Endothelial cell of umbilical vein (primary cell): ENCODE measurements around the gene CAMTA1. TPM values are rescaled to one million over a fixed set of nuclear protein-coding genes. Genes with fewer than 3 reads are reported as not detected.

ENCODE experiments used
- BruUV-seq: library from RNA; stranded (reverse); fragments of 400-500 nt; replicated peaks from 2 replicates; lab custom pipeline; 2021; lab: Mats Ljungman, UMichigan
- CTCF ChIA-PET: fragments of 300-600, 350-600 bp; sonication (Branson Sonifier 250); formaldehyde crosslinking; loops from one replicate; lab custom pipeline; 2021; ENCODE audit warnings: antibody characterized with exemption, inconsistent platforms; lab: Charles Lee
- POLR2A ChIA-PET: fragments of 300-600, 350-600 bp; sonication (Branson Sonifier 250); formaldehyde crosslinking; loops from one replicate; lab custom pipeline; 2021; ENCODE audit warnings: antibody characterized with exemption, inconsistent platforms; lab: Charles Lee
- DNase-seq: peaks from one replicate; pipeline ENCODE4 v3.0.0-alpha.2; 2011; ENCODE audit warnings: low read depth, low spot score
- FAIRE-seq: peaks from 2 replicates; lab custom pipeline; 2011; peaks lifted over from hg19 to GRCh38; lab: Jason Lieb, UNC
- H2AFZ ChIP-seq: 2 replicates; pipeline ENCODE4 v1.6.0; 2012; ENCODE audit warnings: low read depth, low read length, control low read depth, inconsistent platforms
- H3K27ac ChIP-seq: 2 replicates; pipeline ENCODE4 v1.5.1; 2011; ENCODE audit warnings: low read depth, mild to moderate bottlenecking, control low read depth, low read length, moderate library complexity; ENCODE audit not compliant: insufficient read depth
- H3K27me3 ChIP-seq, 2 experiments: 2 replicates each; pipeline versions ENCODE4 v1.6.0 to v1.6.1; 2011; ENCODE audit warnings: low read length in 2 of 2, mixed read lengths in 1 of 2; ENCODE audit not compliant: control insufficient read depth in 2 of 2, insufficient read depth in 2 of 2
- H3K36me3 ChIP-seq, 2 experiments: 2 replicates in 1 of 2; 3 replicates in 1 of 2; pipeline ENCODE4 v1.5.1; 2011; ENCODE audit warnings: low read length in 2 of 2, mild to moderate bottlenecking in 1 of 2, moderate library complexity in 1 of 2; ENCODE audit not compliant: control insufficient read depth in 2 of 2, insufficient read depth in 2 of 2; ENCODE audit errors: extremely low read depth in 1 of 2
- H3K4me1 ChIP-seq: 3 replicates; pipeline ENCODE4 v1.5.1; 2011; ENCODE audit warnings: mild to moderate bottlenecking, low read length; ENCODE audit not compliant: control insufficient read depth, insufficient read depth; ENCODE audit errors: extremely low read depth
- H3K4me2 ChIP-seq: 2 replicates; pipeline ENCODE4 v1.6.1; 2011; ENCODE audit warnings: low read length, control low read depth, mixed read lengths; ENCODE audit not compliant: insufficient read depth
- H3K4me3 ChIP-seq, 3 experiments: fragments of 200-600 bp in 1 of 3; sonication (generic), shearing (Covaris generic) in 1 of 3; replicated peaks in 1 of 3; 2 replicates each; pipeline ENCODE4 v1.5.1; 2011 to 2016; ENCODE audit warnings: control low read depth in 3 of 3, low read length in 3 of 3, mild to moderate bottlenecking in 2 of 3, inconsistent platforms in 1 of 3, low read depth in 1 of 3, moderate library complexity in 1 of 3; ENCODE audit not compliant: insufficient read depth in 1 of 3
- H3K79me2 ChIP-seq: 2 replicates; pipeline ENCODE4 v1.6.0; 2012; ENCODE audit warnings: low read length, inconsistent platforms; ENCODE audit not compliant: control insufficient read depth, insufficient read depth
- H3K9ac ChIP-seq: replicated peaks from 2 replicates; pipeline ENCODE3; 2011; ENCODE audit warnings: low read length, control low read depth; ENCODE audit not compliant: insufficient read depth; ENCODE audit errors: extremely low read depth
- H3K9me1 ChIP-seq: replicated peaks from 3 replicates; pipeline ENCODE4 v1.6.0; 2011; ENCODE audit warnings: mild to moderate bottlenecking, low read length; ENCODE audit not compliant: control insufficient read depth, insufficient read depth; ENCODE audit errors: extremely low read depth
- H3K9me3 ChIP-seq: replicated peaks from 2 replicates; pipeline ENCODE4 v1.5.1; 2012; ENCODE audit warnings: low read length, inconsistent platforms; ENCODE audit not compliant: control insufficient read depth, insufficient read depth
- H4K20me1 ChIP-seq: replicated peaks from 2 replicates; pipeline ENCODE3; 2011; ENCODE audit warnings: mild to moderate bottlenecking, low read length; ENCODE audit not compliant: control insufficient read depth, insufficient read depth; ENCODE audit errors: extremely low read depth
- CTCF ChIP-seq, 2 donors: IDR thresholded peaks; 1 replicate in 1 of 2; 2 replicates in 1 of 2; pipeline ENCODE4 v1.5.1; 2011; ENCODE audit warnings: low read length in 2 of 2, mild to moderate bottlenecking in 2 of 2, moderate library complexity in 2 of 2, control low read depth in 1 of 2, inconsistent platforms in 1 of 2, low read depth in 1 of 2; ENCODE audit not compliant: insufficient read depth in 1 of 2; ENCODE audit errors: extremely low read depth in 1 of 2
- EZH2 ChIP-seq: IDR thresholded peaks from 2 replicates; pipeline ENCODE4 v1.6.1; 2012; ENCODE audit warnings: borderline replicate concordance, low read depth, mild to moderate bottlenecking, moderate library complexity, low read length, inconsistent platforms; ENCODE audit not compliant: severe bottlenecking
- FOS ChIP-seq: IDR thresholded peaks from 2 replicates; pipeline ENCODE4 v1.6.1; 2011; ENCODE audit warnings: mild to moderate bottlenecking, low read length, moderate library complexity, borderline replicate concordance; ENCODE audit not compliant: insufficient read depth
- GATA2 ChIP-seq: IDR thresholded peaks from 2 replicates; pipeline ENCODE4 v1.7.0; 2011; ENCODE audit warnings: low read depth, mild to moderate bottlenecking, moderate library complexity, mixed read lengths, low read length; ENCODE audit not compliant: insufficient read length, insufficient read depth
- MAX ChIP-seq: IDR thresholded peaks from 2 replicates; pipeline ENCODE4 v1.6.1; 2011; ENCODE audit not compliant: insufficient read depth, insufficient read length
- dilution Hi-C: fragments of 300-500 bp; cut with MboI; formaldehyde crosslinking; loops from one replicate; pipeline ENCODE4 v1.15.0; 2019; ENCODE audit warnings: low sequenced_read_pairs; ENCODE audit not compliant: extremely low pct_ligation_motif_present
- intact Hi-C: fragments of 100-400 bp; cut with micrococcal nuclease; formaldehyde crosslinking; loops from one replicate; pipeline ENCODE4 v1.10.0; 2022
- polyA plus RNA-seq, 4 experiments: library from polyadenylated mRNA; depleted of rRNA in 3 of 4; stranded (reverse) in 3 of 4; unstranded in 1 of 4; fragments of >200 nt; gene quantifications; 2 replicates each; pipeline versions ENCODE4 v1.2.1 to v1.2.3, GENCODE V29; 2011 to 2012; ENCODE audit warnings: missing spikeins in 1 of 4
- total RNA-seq: library from RNA; stranded (reverse); gene quantifications from 2 replicates; pipeline ENCODE4 v1.2.3, GENCODE V29; 2021

The CAMTA1 gene
- total and polyA plus RNA-seq, 2 donors (not counting 3 experiments of a cell fraction or from before 2014, with no cell fraction given): 50.8 to 92.7 TPM

- Histone ChIP-seq H3K27ac (no peak overlapping the region), H3K27me3 (no peaks in the 10 kb centered on the region), H3K9ac (no peak overlapping the region), H3K79me2 (no peaks in the 10 kb centered on the region), H3K4me2 (no peak overlapping the region), H3K9me3 (no peaks in the 10 kb centered on the region), H3K9me1 (no peaks in the 10 kb centered on the region), H3K36me3 (no peaks in the 10 kb centered on the region), H4K20me1 (no peaks in the 10 kb centered on the region), H3K4me1 (peaks cover 4% of the 10 kb centered on the region), H2AFZ (peak overlapping the region; percentile 5), H3K4me3 (no peak overlapping the region)
- BruUV-seq: no TSS peak
- TF ChIP-seq MAX: no peak
- TF ChIP-seq FOS: peak; percentile 54
- peak; percentile 41 for TF ChIP-seq GATA2
- DNase-seq (peak; percentile 82), FAIRE-seq (peak; percentile 67)
- ChIA-PET CTCF (no interaction called here), POLR2A (no interaction called here)
- dilution Hi-C loops (no loop called here), intact Hi-C loops (no loop called here)
These were observed 639.2 kb downstream of the CAMTA1 start for GRCh38 chr1:7424352-7424890.

- Histone ChIP-seq H3K27ac (no peak overlapping the region), H3K9ac (no peak overlapping the region), H3K36me3 (no peaks in the 10 kb centered on the region), H3K9me1 (no peaks in the 10 kb centered on the region), H3K4me1 (peaks cover 4% of the 10 kb centered on the region), H3K4me3 (no peak overlapping the region), H2AFZ (no peak overlapping the region), H4K20me1 (no peaks in the 10 kb centered on the region), H3K9me3 (no peaks in the 10 kb centered on the region), H3K27me3 (no peaks in the 10 kb centered on the region), H3K79me2 (no peaks in the 10 kb centered on the region), H3K4me2 (no peak overlapping the region)
- dilution Hi-C loops (no loop called here), intact Hi-C loops (no loop called here)
- TF ChIP-seq GATA2: no peak
- no peak for TF ChIP-seq MAX
- no peak for TF ChIP-seq EZH2
- no peak for TF ChIP-seq FOS
- TF ChIP-seq CTCF (IDR thresholded peaks at IDR 0.05; ENCODE audit: extremely low read depth in 1 of 2, insufficient read depth in 1 of 2, low read depth in 1 of 2, low read length in 2 of 2): no peak
- no peak for DNase-seq
- POLR2A ChIA-PET: no interaction called here
- no TSS peak for BruUV-seq
- CTCF ChIA-PET: interaction anchor here (0.6 kb wide), 1 partner anchor 150 kb away, joined by 3 read pairs; no protein-coding TSS in a partner anchor
- FAIRE-seq: no peak
These were observed 640.0 kb downstream of the CAMTA1 start for GRCh38 chr1:7425229-7425628.
